NCI-H2227 (cell line): ENCODE results near the gene AKR1D1.
"Not testable (repeated sequence)": the region's sequence is repeated elsewhere in the genome, so short reads cannot be mapped to it uniquely, and the experiment has no call there.

Source experiments
- DNase-seq: peaks from one replicate; lab custom pipeline; 2025; ENCODE audit not compliant: unreplicated experiment; lab: John Stamatoyannopoulos, UW

Gene AKR1D1

DNA sequence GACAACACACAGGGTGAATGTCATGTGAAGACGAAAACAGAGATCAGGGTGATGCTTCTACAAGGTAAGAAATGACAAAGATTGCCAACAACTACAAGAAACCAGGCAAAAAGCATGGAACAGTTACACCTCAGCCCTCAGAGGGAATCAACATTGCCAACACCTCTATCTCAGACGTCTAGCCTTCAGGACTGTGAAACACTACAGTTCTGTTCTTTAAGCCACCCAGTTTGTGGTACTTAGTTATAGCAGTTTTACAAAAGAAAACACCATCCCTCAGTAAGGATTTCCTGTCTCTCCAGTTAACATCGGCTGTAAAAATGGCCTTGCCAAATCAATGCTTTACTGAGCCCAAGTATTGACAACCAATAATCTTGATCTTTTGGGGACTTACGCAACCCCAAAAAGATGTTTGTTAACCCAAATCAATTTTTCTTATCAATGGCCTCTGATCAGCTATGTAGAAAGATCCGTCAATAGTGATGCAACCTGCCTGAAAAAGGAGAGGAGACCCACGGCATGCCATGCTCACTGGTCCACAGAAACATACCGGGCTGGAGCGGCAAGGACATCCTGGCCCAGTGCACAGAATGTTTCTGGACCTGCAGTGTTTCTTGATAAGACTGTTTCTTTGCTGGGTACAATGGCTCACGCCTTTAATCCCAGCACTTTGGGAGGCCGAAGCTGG lies 44.0 kb downstream of the AKR1D1 start:
- no peak for DNase-seq

DNA sequence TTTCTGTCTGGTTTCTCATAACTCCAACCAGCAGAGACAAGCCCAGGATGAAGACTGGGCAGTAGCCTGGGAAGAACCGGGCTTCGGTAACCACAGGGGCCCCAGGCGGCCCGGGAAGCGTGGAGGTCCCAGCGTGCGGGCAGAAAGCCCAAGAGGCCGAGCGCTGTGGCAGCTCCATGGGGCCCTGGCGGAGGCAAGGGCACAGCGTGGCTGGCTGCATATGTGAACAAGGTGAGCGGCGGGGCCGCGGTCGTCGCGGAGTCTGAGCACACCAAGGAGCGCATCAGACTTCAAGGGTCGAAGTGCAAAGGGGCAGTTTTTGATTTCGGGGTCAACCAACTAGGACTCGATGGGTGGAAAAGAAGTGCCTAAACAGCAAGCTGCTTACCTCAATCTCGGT lies 45.9 kb downstream of the AKR1D1 start:
- DNase-seq: no peak

DNA sequence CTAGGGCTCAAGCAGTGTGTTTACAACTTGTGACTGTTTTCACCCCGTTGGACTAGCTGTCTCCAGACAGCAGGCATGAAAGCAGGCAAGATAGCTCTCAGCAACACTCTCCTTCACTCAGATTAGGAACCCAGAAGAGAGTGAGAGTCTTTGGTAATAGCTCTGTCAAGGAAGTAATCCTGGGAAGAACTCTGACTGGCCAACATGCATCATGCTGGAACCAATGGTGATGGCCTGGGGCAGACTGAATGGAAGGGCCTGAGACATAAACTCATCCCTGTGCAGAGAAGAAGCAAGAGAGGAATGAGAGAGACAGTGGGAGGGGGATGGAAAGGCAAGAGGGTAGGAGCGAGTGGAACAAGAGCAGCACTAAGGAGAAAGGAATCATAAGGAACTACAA lies 48.9 kb downstream of the AKR1D1 start:
- no peak for DNase-seq

DNA sequence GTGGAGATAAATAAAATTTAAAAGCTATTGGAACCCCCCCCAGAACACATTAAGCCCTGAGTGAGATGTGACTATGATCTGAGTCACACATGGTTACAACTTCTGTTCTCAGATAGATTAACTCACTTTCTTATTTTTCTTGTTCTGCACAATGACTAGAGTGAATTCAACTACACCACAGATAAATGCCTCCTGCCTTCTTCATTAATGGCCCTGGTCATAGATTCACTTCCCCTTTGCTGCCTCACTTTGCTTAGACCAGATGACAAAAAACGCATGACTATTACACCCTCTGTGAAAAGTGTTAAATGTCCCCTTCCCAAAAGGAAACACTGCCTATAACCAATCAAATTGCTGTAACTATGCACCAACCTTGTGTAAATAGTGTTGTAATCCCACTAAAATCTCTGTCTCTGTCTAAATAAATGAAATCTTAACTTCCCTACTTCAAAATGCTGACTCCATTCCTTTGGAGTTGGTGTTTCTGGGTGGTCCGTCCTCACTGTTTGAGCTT lies 49.4 kb downstream of the AKR1D1 start:
- DNase-seq: no peak

- no peak for DNase-seq
Measured at GRCh38 chr7:138126928-138127327, 50.7 kb downstream of the AKR1D1 start.

DNA sequence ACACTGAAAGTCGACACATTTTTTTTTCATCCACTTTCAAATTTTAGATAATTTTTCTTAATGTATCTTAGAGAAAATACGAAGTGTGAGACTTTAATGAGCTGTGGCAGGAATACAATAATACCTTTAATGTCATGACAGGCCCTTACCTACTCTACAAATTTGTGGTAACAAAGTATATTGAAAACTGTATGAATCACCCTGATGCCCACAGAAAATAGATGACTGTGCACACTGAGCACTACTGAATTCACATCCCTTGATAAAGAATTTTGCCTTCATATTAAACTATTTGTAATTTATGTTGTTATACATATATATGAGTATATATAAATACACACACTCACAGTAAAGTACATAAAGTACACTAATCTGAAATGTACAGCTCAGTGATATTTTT lies 51.7 kb downstream of the AKR1D1 start:
- no peak for DNase-seq

GRCh38 chr7:138129551-138130165 lies 53.4 kb downstream of the AKR1D1 start:
- no peak for DNase-seq

DNA sequence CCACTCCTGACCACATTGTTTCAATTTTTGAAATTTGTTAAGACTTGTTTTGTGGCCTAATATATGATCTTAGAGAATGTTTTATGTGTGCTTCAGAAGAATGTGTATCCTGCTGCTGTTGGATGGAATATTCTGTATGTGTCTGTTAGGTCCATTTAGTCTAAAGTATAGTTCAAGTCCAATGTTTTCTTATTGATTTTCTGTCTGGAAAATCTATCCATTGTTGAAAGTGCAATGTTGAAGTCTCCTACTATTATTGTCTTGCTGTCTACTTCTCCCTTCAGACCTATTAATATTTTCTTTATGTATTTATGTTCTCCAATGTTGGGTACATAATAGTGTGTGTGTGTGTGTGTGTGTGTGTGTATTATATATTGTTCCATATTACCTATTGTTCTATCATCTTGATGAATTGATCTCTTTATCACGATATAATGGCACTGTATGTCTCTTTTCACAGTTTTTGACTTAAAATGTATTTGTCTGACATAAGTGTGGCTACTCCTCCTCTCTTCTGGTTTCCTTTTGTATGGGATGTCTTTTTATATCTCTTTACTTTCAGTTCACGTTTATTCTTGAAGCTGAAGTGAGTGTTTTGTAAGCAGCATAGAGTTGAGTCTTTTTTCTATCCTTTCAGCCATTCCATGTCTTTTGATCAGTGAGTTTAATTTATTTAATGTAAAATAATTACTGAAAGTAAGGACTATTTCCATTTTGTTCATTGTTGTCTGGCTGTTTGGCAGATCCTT lies 61.3 kb downstream of the AKR1D1 start:
- no peak for DNase-seq

GRCh38 chr7:138138244-138138643 lies 62.0 kb downstream of the AKR1D1 start:
- no peak for DNase-seq

- DNase-seq: no peak
Measured at GRCh38 chr7:138142583-138143201, 66.4 kb downstream of the AKR1D1 start.

GRCh38 chr7:138144958-138145357 lies 68.7 kb downstream of the AKR1D1 start:
- DNase-seq: no peak

GRCh38 chr7:138146221-138146620 lies 70.0 kb downstream of the AKR1D1 start:
- DNase-seq: not testable (repeated sequence)

GRCh38 chr7:138146757-138147734 lies 70.8 kb downstream of the AKR1D1 start:
- not testable (repeated sequence) for DNase-seq

DNA sequence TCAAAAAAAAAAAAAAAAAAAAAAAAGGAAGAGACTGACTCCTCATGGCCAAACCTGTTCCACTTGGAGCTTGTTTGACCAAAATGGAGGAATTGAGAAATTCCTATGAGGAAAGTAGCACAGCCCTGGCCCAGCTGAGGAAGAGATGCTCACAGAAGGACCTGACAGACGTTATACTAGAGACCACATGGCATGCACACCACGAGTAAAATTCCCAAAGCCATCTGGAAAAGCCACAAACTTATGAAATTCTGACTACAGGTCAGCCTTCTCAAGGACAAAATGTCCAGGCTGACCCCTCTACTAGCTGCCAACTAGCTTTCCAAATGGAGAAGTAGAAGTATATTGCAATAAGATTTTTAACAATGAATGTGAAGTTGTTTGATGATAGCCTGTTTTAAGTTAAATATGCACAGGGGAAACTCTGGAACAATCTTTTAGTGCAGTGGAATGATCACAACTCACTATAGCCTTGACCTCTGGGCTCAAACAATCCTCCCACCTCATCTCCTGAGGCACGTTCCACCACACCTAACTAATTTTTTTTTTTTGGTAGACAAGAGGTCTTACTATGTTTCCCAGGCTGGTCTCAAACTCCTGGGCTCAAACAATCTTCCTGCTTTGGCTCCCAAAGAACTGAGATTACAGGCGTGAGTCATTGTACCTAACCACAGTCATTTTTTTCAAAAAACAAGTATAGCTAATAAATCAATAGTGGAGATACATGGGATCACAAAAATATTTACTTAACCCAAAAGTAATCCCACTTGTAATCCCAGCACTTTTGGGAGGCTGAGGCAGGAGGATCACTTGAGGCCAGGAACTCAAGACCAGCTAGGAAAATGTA lies 75.7 kb downstream of the AKR1D1 start:
- no peak for DNase-seq

DNA sequence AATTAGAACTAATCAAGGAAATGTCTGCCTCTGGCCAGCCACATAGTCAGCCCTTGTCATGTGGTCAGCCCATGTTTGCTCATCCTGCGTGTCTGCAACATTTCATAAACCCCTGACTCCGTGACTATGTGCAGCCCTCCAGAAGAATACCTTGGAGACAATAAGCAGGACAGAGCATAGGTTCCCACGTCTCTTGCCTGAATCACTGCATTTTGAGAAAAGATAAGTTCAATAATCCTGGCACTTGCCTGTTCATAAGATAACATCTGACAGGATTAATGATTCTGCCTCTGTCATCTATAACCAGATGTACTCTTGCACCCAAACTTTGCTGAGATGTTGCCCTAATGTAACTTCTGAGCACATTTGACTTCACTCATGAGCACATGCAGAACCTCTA lies 78.4 kb downstream of the AKR1D1 start:
- DNase-seq: no peak

- DNase-seq: no peak
Measured at GRCh38 chr7:138157702-138158101, 81.4 kb downstream of the AKR1D1 start.

- DNase-seq: peak; percentile 4
Measured at GRCh38 chr7:138158739-138159528, 82.7 kb downstream of the AKR1D1 start.

DNA sequence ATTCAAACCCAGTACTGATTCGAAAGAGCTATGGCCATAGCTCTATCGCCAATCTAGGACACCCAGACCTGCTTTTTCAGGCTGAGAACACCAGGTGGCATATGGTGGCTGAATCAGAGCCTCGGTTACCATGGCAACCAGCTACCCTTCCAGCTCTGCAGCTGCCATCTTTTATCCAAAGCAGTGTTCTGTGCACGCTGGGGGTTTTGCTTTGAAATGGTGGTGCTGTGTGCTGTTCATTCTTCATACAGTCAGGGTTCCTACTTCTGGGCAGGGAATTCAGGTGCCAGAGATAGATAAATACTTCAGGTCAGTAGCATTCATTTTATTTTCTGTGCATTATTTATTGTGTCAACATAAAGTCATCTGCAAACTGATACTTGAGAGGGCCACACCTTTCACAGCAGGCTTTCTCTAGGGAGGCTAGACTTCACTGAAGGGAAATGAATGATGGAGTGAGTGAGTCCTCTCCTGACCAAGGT lies 85.4 kb downstream of the AKR1D1 start:
- peak; percentile 94 for DNase-seq

DNA sequence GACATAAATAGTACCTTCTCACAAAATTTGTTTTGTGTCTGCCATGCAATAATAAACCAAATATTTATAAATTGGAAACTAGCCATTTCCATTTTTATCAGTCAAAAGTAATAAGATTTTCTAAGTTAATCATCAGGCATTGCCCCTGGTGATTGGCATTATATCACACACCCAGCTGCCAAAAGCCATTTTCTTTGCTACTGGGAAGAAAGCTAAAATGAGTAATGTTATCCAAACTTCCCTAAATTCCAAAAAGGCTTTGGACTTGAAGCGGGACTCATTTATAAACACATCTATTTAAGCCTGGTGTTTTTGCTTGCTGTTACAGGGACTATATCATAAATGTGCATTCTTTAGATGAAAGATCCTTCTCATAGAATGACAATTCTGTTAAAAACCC lies 86.0 kb downstream of the AKR1D1 start:
- DNase-seq: no peak
